Measurements from ENCODE around the gene IQSEC1. TPM values are rescaled to one million over a fixed set of nuclear protein-coding genes. Genes with fewer than 3 reads are reported as not detected.

The IQSEC1 gene
- total and polyA plus RNA-seq, 2 experiments from 2014 or later, result 8.0 to 51.9 TPM

GRCh38 chr3:12932347-12932746, 140.9 kb downstream of the IQSEC1 start:
- Histone ChIP-seq H3K9me2 (ENCODE audit: insufficient read depth) (no peaks in the 10 kb centered on the region), H3K4me1 (ENCODE audit: insufficient read depth) (no peaks in the 10 kb centered on the region), H2AFZ (no peak overlapping the region), H3K27ac (ENCODE audit: low read depth) (no peak overlapping the region), H3K79me2 (replicated peaks; ENCODE audit: insufficient read depth) (no peaks in the 10 kb centered on the region), H3K27me3 (ENCODE audit: insufficient read depth) (no peaks in the 10 kb centered on the region), H3K4me2 (no peak overlapping the region), H3F3A (replicated peaks; ENCODE audit: low read depth) (no peaks in the 10 kb centered on the region), H4K20me1 (replicated peaks; ENCODE audit: insufficient read depth) (no peaks in the 10 kb centered on the region; the same call in none of the 2 replicates), H3K4me3 (no peak overlapping the region), H3K36me3 (ENCODE audit: insufficient read depth) (no peaks in the 10 kb centered on the region)
- no peak overlapping the region for H3K4me3 Mint-ChIP-seq
- H3K4me1 Mint-ChIP-seq, result no peaks in the 10 kb centered on the region
- peaks cover 3% of the 10 kb centered on the region; the same call in 1 of the 3 replicates for H3K36me3 Mint-ChIP-seq (ENCODE audit: low read depth)
- DNase-seq (ENCODE audit: low spot score) (no peak), ATAC-seq (no peak)
- no peak overlapping the region for H3K27ac Mint-ChIP-seq
- TF ChIP-seq ZNF114 (CRISPR knock-in tag; IDR thresholded peaks at IDR 0.05) (no peak), EZH2phosphoT487 (IDR thresholded peaks at IDR 0.05; ENCODE audit: unreplicated experiment) (no peak), ZNF331 (CRISPR knock-in tag; IDR thresholded peaks at IDR 0.05; ENCODE audit: low read depth) (no peak), CREB1 (CRISPR knock-in tag; IDR thresholded peaks at IDR 0.05; ENCODE audit: low read depth) (no peak), ZNF462 (CRISPR knock-in tag; IDR thresholded peaks at IDR 0.05) (no peak), REST (IDR thresholded peaks at IDR 0.05; ENCODE audit: unreplicated experiment) (no peak), ETS1 (IDR thresholded peaks at IDR 0.05) (no peak), EZH2 (IDR thresholded peaks at IDR 0.05; ENCODE audit: low read depth, unreplicated experiment) (no peak)
- no peaks in the 10 kb centered on the region for H3K9me3 Mint-ChIP-seq
- H3K27me3 Mint-ChIP-seq (ENCODE audit: insufficient read depth, low read depth, poor library complexity), result peaks cover 1% of the 10 kb centered on the region
